GF-D8 (cell line): ENCODE results near the gene IL17RE.

ENCODE experiments used
- DNase-seq: peaks from one replicate; lab custom pipeline; 2025; lab: John Stamatoyannopoulos, UW

Gene IL17RE

GRCh38 chr3:9903904-9904303, 1.3 kb downstream of the IL17RE start:
- no peak for DNase-seq

DNA sequence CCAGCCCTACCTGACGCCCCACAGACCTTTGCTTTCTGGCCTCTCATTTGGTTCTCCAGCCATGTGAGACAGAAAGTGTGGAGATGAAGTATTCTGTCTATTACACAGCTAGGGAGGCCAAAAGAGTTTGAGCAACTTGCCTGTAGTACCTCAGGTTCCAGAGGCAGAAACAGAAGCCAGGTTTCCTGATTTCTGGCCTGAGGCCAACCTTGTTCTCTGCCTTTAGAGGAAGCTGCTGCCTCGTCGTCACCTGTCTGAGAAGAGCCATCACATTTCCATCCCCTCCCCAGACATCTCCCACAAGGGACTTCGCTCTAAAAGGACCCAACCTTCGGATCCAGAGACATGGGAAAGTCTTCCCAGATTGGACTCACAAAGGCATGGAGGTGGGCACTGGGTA, 3.8 kb downstream of the IL17RE start:
- no peak for DNase-seq

GRCh38 chr3:9908286-9908685, 5.6 kb downstream of the IL17RE start:
- no peak for DNase-seq

DNA sequence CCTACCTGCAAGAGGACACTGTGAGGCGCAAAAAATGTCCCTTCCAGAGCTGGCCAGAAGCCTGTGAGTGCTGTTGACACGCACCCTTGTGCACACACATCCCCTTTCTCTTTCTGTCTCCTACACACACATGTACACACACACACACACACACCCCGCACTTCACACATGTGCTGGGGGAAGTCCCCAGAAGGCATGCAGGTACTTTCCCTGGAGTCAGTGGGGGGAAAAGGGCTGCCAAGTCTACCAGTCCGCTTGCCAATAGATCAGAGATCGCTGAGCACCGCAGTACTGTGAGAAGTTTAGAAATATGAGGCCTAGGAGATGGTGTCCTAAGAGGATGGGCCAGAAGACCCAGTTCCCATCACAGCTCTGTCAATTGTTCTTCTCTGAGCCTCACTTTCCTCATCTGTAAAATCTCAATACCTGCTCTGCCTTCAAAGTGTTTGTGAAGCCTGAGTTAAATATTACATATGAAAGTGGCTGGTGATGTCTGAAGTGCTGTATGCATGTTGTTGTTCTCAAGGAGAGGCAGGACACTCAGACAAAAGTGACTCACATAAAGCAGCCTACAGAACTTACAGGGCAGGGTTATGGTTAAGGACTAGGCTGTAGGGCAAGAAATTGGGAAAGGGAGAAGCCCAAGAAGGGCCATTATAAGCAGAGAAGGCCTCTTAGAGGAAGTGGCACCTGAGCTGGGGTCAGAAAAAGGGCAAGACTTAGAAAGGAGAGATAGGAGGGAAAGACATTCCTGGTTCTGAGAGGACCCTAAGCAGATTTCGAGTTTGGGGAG, 6.8 kb downstream of the IL17RE start:
- no peak for DNase-seq

- DNase-seq: no peak
Measured at GRCh38 chr3:9911863-9912262, 9.2 kb downstream of the IL17RE start.

GRCh38 chr3:9912294-9912935, 9.8 kb downstream of the IL17RE start:
- DNase-seq: peak; percentile 77

- DNase-seq: no peak
Measured at GRCh38 chr3:9913601-9914000, 11.0 kb downstream of the IL17RE start.

- DNase-seq: no peak
Measured at GRCh38 chr3:9914011-9914410, 11.4 kb downstream of the IL17RE start.

- DNase-seq: peak; percentile 45
Measured at GRCh38 chr3:9914559-9915253, 12.1 kb downstream of the IL17RE start.

DNA sequence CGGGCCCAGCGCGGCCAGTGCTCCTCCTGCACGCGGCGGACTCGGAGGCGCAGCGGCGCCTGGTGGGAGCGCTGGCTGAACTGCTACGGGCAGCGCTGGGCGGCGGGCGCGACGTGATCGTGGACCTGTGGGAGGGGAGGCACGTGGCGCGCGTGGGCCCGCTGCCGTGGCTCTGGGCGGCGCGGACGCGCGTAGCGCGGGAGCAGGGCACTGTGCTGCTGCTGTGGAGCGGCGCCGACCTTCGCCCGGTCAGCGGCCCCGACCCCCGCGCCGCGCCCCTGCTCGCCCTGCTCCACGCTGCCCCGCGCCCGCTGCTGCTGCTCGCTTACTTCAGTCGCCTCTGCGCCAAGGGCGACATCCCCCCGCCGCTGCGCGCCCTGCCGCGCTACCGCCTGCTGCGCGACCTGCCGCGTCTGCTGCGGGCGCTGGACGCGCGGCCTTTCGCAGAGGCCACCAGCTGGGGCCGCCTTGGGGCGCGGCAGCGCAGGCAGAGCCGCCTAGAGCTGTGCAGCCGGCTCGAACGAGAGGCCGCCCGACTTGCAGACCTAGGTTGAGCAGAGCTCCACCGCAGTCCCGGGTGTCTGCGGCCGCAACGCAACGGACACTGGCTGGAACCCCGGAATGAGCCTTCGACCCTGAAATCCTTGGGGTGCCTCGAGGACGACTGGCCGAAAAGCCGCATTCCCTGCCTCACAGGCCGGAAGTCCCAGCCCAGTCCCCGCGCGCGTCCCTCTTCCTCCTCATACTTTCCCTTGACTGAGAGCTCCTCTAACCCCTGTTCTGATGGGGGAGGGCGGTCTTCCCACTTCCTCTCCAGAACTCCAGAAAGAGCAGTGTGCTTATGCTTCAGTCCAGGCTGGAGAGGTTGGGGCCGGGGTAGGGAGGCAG, 12.8 kb downstream of the IL17RE start:
- peak; percentile 19 for DNase-seq

- no peak for DNase-seq
Measured at GRCh38 chr3:9916346-9916733, 13.7 kb downstream of the IL17RE start.

GRCh38 chr3:9916734-9917680, 14.4 kb downstream of the IL17RE start, which contains the start of gene IL17RC:
Gene IL17RC (plus strand): TSS chr3:9917098. CDS start chr3:9917316, 218 bp downstream.
- DNase-seq: no peak

DNA sequence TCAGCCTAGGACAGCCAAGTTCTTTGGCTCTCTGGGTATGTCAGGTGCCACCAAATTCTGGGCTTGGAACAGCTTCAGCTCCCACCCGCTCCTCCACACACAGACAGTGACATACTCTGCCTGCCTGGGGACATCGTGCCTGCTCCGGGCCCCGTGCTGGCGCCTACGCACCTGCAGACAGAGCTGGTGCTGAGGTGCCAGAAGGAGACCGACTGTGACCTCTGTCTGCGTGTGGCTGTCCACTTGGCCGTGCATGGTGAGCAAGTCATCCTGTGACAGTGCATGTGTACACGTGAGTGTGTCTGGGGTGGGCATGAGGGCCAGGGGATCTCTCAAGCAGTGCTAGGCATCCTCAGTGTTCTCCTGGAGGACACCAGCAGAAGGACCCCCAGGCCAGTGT, 15.2 kb downstream of the IL17RE start:
- no peak for DNase-seq

- DNase-seq: no peak
Measured at GRCh38 chr3:9918261-9919038, 15.8 kb downstream of the IL17RE start.

GRCh38 chr3:9928158-9928557, 25.5 kb downstream of the IL17RE start:
- no peak for DNase-seq

DNA sequence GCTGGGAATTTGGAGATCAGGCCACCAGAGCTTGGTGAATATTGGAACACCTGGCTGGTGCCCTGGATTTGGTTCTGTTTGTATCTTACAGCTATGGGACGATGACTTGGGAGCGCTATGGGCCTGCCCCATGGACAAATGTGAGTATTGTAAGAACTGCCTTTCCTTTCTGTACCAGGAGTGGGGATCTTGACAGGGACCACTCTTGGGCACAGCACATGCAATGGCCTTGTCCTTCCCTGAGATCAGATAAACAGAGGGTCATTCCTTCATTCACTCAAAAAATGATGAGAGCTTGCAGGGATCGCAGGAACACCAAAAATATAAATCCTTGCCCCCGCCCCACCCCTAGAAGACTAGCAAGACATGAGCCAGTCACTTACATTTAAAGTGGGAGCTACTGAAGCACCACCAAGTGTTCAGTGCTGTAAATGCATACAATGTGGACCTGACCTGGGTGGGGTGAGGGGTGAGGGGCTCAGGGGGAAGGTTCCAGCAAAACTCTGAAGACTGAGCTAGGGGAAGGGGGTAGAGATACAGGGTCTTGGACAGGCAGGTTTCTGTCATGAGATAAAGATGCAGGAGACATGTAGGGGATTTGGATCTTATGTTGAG, 28.3 kb downstream of the IL17RE start:
- no peak for DNase-seq

- no peak for DNase-seq
Measured at GRCh38 chr3:9932535-9932842, 29.8 kb downstream of the IL17RE start.

DNA sequence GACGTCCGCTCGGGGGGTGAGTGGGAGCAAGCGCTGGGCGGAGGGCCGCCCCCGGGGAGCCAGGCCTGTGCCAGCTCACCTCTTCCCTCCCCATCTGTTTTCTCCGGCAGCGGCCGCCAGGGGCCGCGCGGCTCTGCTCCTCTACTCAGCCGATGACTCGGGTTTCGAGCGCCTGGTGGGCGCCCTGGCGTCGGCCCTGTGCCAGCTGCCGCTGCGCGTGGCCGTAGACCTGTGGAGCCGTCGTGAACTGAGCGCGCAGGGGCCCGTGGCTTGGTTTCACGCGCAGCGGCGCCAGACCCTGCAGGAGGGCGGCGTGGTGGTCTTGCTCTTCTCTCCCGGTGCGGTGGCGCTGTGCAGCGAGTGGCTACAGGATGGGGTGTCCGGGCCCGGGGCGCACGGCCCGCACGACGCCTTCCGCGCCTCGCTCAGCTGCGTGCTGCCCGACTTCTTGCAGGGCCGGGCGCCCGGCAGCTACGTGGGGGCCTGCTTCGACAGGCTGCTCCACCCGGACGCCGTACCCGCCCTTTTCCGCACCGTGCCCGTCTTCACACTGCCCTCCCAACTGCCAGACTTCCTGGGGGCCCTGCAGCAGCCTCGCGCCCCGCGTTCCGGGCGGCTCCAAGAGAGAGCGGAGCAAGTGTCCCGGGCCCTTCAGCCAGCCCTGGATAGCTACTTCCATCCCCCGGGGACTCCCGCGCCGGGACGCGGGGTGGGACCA, 30.4 kb downstream of the IL17RE start:
- peak; percentile 67 for DNase-seq
